HG03108 (cell line): ENCODE measurements around the gene SELPLG.
"Not testable (repeated sequence)": the region's sequence is repeated elsewhere in the genome, so short reads cannot be mapped to it uniquely, and the experiment has no call there.

Experiments used
- ATAC-seq: cut with Tn5 transposase; IDR thresholded peaks from one replicate; pipeline ENCODE4 v1.9.1; 2021; ENCODE audit warnings: moderate library complexity; ENCODE audit not compliant: unreplicated experiment

The SELPLG gene

GRCh38 chr12:108592033-108592909 is 41.4 kb downstream of the SELPLG start:
- no peak for ATAC-seq

DNA sequence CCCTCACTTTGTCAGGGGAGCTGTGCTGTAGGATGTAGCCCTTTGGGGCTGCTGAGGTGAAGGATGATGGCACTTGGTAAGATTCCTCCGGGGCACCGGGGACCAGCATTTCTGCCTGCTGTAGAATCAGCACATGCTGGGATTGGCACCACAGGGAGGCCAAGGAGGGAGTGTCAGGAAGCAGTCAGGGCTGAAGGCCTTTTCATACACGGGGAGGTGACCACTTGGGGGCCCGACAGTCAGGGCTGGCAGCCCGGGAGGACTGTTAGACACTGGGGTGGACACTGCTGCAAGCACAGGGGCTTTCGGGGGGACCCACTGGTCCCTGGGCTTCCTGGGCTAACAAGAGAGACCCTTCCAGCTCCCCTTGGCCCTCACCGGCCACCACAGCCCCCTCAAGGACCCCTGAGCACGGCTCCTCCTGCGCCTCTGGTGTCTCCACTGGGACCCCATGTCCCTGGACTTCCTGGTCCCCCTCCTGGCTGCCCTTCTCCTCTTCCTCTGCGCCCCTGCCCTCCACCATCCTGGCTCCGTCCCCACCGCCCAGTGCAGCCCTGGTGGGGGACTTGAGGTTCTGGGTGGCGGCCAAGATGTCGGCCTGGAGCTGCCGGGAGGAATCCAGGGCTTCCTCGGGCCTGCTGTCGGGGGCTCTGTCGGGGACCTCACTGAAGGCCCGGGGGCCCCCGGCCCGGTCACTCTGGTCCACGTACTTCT is 42.3 kb downstream of the SELPLG start:
- ATAC-seq: no peak

DNA sequence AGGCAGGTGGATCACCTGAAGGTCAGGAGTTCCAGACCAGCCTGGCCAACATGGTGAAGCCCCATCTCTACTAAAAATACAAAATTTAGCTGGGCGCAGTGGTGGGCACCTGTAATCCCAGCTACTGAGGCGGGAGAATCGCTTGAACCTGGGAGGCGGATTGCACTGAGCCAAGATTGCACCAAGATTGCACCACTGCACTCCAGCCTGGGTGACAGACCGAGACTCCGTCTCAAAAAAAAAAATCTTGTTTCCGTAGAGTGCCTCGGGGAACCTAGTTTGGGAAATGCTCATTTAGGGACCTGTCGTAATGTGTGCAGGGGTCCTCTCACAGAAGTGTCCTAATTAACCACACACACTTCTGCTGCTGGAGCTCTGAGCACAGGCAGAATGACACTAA is 43.2 kb downstream of the SELPLG start:
- not testable (repeated sequence) for ATAC-seq

- no peak for ATAC-seq
Observed at GRCh38 chr12:108589840-108590229, 43.9 kb downstream of the SELPLG start.

DNA sequence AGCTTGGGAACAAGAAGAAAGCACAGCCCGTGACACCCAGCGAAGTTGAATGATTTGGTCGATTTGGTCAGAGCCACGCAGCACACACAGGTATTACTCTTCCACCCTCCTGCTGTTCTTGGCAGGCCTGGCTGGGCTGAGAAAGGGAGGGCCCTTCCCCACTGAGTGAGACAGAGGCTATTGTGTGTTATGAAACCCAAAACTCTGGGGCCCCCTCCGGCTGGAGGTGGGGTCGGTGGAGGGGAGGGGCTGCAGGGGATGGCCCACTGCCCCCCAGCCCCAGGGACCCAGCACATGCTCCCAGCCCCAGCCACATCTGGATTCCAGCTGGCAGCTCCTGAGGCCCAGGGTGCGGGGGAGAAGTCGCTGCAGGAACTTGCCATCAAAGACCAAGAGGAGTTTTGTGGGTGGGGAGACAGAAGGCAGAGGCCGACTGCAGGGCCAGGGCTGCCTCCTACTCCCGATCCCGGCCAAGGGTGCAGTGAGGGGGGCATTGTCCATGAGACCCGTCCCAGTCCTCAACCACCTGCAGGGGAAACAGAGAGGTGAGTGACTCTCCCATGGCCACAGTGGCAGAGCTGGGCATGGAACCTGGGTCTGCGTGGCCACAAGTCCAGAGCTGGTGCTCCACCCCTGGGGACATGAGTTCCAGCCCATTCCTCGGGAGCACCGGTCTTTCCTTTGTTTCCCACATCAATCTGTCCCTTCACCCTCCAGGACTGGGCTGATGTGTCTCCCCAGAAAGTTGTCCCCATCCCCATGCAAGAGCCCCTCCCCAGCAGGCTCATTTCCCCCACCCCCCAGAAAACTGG is 44.5 kb downstream of the SELPLG start:
- ATAC-seq: no peak

DNA sequence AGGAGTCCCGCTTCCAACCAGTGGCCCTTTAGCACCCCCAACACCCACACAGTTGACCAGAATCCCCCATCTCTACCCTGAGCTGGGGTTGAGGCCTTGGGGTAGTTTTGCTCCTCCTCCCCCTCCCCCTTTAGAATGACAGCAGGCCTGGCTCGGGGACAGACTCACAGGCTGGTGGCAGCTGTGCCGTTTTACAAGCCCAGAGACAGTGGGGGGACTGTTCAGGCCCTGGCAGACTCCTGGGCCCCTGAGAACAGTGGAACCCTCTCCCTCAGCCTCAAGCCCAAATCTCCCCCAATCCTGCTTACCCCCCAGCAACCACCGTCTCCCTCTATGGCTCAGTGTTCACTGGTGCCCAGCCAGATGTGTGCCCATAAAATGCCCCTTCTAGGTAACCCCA is 45.9 kb downstream of the SELPLG start:
- no peak for ATAC-seq

- ATAC-seq: no peak
Observed at GRCh38 chr12:108586306-108586705, 47.4 kb downstream of the SELPLG start.

GRCh38 chr12:108585864-108586263 is 47.8 kb downstream of the SELPLG start:
- no peak for ATAC-seq

GRCh38 chr12:108584456-108585065 is 49.1 kb downstream of the SELPLG start:
- ATAC-seq: no peak

GRCh38 chr12:108583991-108584390 is 49.7 kb downstream of the SELPLG start:
- no peak for ATAC-seq

GRCh38 chr12:108582978-108583770 is 50.5 kb downstream of the SELPLG start:
- no peak for ATAC-seq

GRCh38 chr12:108582509-108582908 is 51.2 kb downstream of the SELPLG start:
- ATAC-seq: no peak

GRCh38 chr12:108581311-108582227 is 52.1 kb downstream of the SELPLG start:
- ATAC-seq: no peak

GRCh38 chr12:108580531-108580930 is 53.2 kb downstream of the SELPLG start:
- no peak for ATAC-seq

GRCh38 chr12:108578813-108579212 is 54.9 kb downstream of the SELPLG start:
- no peak for ATAC-seq

DNA sequence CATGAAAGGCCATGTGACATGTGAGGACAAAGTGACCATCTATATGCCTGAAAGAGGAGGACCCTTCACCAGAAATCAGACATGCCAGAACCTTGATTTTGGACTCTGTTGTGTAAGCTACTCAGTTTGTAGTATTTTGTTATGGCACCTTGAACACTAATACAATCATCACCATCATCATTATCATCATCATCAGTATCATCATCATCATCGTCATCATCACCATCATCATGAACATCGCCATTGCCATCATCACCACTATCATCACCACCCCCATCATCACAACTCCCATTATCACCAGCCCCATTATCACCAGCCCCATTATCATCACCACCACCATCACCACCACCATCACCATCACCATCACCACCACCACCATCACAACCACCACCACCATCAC is 55.4 kb downstream of the SELPLG start:
- ATAC-seq: no peak

DNA sequence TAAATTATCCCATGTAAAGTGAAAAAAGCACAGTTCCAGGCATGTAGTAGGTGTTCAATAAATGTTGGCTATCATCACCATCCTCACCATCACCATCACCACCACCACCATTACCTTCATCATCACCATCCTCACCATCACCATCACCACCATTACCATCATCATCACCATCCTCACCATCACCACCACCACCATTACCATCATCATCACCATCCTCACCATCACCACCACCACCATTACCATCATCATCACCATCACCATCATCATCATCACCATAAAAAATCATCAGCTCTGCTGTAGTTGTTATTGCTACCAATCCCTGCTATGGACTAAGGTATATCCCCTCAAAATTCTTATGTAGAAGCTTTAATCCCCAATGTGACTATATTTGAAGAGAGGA is 56.2 kb downstream of the SELPLG start:
- no peak for ATAC-seq

GRCh38 chr12:108576660-108577234 is 56.9 kb downstream of the SELPLG start:
- ATAC-seq: no peak
